PC-9 (cell line): ENCODE results near the gene COL25A1. TPM values are rescaled to one million over a fixed set of nuclear protein-coding genes. Genes with fewer than 3 reads are reported as not detected.

ENCODE experiments used
- BruUV-seq: library from RNA; stranded (reverse); fragments of 400-500 nt; replicated peaks from 2 replicates; lab custom pipeline; 2021; lab: Mats Ljungman, UMichigan
- CTCF ChIA-PET: fragments of 300-600 bp; sonication (Branson Sonifier 250); formaldehyde crosslinking; loops from one replicate; lab custom pipeline; 2022; ENCODE audit warnings: antibody characterized with exemption; lab: Charles Lee
- POLR2A ChIA-PET: fragments of 300-600 bp; sonication (Branson Sonifier 250); formaldehyde crosslinking; loops from one replicate; lab custom pipeline; 2022; ENCODE audit warnings: antibody characterized with exemption; ENCODE audit not compliant: unreplicated experiment; lab: Charles Lee
- DNase-seq, 2 experiments: peaks; one replicate each; pipeline versions ENCODE4 v3.0.0 to v3.0.0-alpha.2; 2015 to 2022; ENCODE audit warnings: mixed read lengths in 1 of 2
- H2AFZ ChIP-seq: fragments of 200-600 bp; sonication (generic); 2 replicates; pipeline ENCODE4 v1.8.1; 2017; ENCODE audit warnings: antibody characterized with exemption
- H3F3A ChIP-seq: fragments of 200-600 bp; sonication (generic); 2 replicates; pipeline ENCODE4 v1.8.1; 2017; ENCODE audit warnings: antibody characterized with exemption, mild to moderate bottlenecking, low read depth; ENCODE audit not compliant: insufficient read depth
- H3K27ac ChIP-seq: fragments of 200-600 bp; sonication (generic); 2 replicates; pipeline ENCODE4 v1.6.1; 2016; ENCODE audit warnings: mixed run types
- H3K27me3 ChIP-seq: fragments of 200-600 bp; sonication (generic); 2 replicates; pipeline ENCODE4 v1.6.1; 2016; ENCODE audit warnings: low read depth, mixed run types; ENCODE audit not compliant: insufficient read depth
- H3K36me3 ChIP-seq: fragments of 200-600 bp; sonication (generic); 2 replicates; pipeline ENCODE4 v1.6.1; 2016; ENCODE audit warnings: low read depth, mixed run types
- H3K4me1 ChIP-seq: fragments of 200-600 bp; sonication (generic); replicated peaks from 2 replicates; pipeline ENCODE4 v1.6.1; 2016; ENCODE audit warnings: mixed run types; ENCODE audit not compliant: insufficient read depth
- H3K4me2 ChIP-seq: fragments of 200-600 bp; sonication (generic); 2 replicates; pipeline ENCODE4 v1.6.1; 2017; ENCODE audit warnings: mixed run types
- H3K4me3 ChIP-seq: fragments of 200-600 bp; sonication (generic); 2 replicates; pipeline ENCODE4 v1.6.1; 2016; ENCODE audit warnings: mixed run types
- H3K79me2 ChIP-seq: fragments of 200-600 bp; sonication (generic); 2 replicates; pipeline ENCODE4 v1.6.1; 2017; ENCODE audit warnings: low read depth, mixed run types
- H3K9me2 ChIP-seq: fragments of 200-600 bp; sonication (generic); 2 replicates; pipeline ENCODE4 v1.8.1; 2017; ENCODE audit warnings: mild to moderate bottlenecking; ENCODE audit not compliant: insufficient read depth
- H3K9me3 ChIP-seq: fragments of 200-600 bp; sonication (generic); 2 replicates; pipeline ENCODE4 v1.8.1; 2016; ENCODE audit warnings: low read depth; ENCODE audit not compliant: insufficient read depth
- H4K20me1 ChIP-seq: fragments of 200-600 bp; sonication (generic); 2 replicates; pipeline ENCODE4 v1.8.1; 2017; ENCODE audit not compliant: insufficient read depth
- EZH2 ChIP-seq: fragments of 200-600 bp; sonication (generic); IDR thresholded peaks from 2 replicates; pipeline ENCODE4 v1.8.0; 2017; ENCODE audit warnings: antibody characterized with exemption, low read depth
- intact Hi-C: fragments of 100-400 bp; cut with micrococcal nuclease; formaldehyde crosslinking; loops from one replicate; pipeline ENCODE4 v1.10.0; 2022; ENCODE audit not compliant: unreplicated experiment
- total RNA-seq: library from RNA; stranded (reverse); gene quantifications from 2 replicates; pipeline ENCODE4 v1.2.3, GENCODE V29; 2021
- TF ChIP-seq, protein P1 (sequence below): fragments of 200-600 bp; sonication (generic); conservative IDR thresholded peaks from 2 replicates; pipeline ENCODE4 v1.6.1; 2017; ENCODE audit warnings: mixed run types, antibody characterized with exemption, mild to moderate bottlenecking, moderate library complexity

COL25A1 gene
- total RNA-seq, 1 experiment from 2014 or later = not detected

DNA sequence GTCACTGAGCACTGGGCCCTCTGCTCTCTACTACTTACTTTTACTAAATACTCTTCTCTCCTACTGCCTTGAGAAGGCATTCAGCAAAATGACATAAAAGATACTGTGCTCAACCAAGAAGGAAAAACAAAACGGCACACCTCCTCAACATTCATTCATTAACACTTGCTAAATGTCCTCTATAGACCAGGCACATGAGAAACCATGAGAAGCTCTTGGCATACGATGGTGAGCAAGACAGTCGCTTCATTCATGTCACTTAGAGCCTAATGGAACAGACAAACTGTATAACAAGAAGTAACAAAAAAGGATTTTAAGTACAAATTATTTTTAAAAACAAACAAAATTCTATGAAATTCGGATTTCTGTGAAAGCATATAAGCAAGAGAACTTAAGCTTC is 38.7 kb downstream of the COL25A1 start:
- POLR2A ChIA-PET = no interaction called here
- CTCF ChIA-PET = no interaction called here
- Histone ChIP-seq H3K4me1 (no peaks in the 10 kb centered on the region), H3K9me3 (no peaks in the 10 kb centered on the region), H3K27me3 (no peaks in the 10 kb centered on the region), H3K36me3 (no peaks in the 10 kb centered on the region), H3K79me2 (no peaks in the 10 kb centered on the region), H4K20me1 (no peaks in the 10 kb centered on the region), H3K27ac (no peak overlapping the region), H3K4me3 (no peak overlapping the region), H2AFZ (no peak overlapping the region), H3F3A (no peaks in the 10 kb centered on the region), H3K9me2 (no peaks in the 10 kb centered on the region), H3K4me2 (no peak overlapping the region)
- TF ChIP-seq, protein P1, sequence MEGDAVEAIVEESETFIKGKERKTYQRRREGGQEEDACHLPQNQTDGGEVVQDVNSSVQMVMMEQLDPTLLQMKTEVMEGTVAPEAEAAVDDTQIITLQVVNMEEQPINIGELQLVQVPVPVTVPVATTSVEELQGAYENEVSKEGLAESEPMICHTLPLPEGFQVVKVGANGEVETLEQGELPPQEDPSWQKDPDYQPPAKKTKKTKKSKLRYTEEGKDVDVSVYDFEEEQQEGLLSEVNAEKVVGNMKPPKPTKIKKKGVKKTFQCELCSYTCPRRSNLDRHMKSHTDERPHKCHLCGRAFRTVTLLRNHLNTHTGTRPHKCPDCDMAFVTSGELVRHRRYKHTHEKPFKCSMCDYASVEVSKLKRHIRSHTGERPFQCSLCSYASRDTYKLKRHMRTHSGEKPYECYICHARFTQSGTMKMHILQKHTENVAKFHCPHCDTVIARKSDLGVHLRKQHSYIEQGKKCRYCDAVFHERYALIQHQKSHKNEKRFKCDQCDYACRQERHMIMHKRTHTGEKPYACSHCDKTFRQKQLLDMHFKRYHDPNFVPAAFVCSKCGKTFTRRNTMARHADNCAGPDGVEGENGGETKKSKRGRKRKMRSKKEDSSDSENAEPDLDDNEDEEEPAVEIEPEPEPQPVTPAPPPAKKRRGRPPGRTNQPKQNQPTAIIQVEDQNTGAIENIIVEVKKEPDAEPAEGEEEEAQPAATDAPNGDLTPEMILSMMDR = no peak
- no peak for TF ChIP-seq EZH2
- BruUV-seq = no TSS peak
- intact Hi-C loops = no loop called here
- DNase-seq = no peak

- Histone ChIP-seq H3K4me2 (no peak overlapping the region), H3K4me3 (no peak overlapping the region), H3K4me1 (no peaks in the 10 kb centered on the region), H3K79me2 (no peaks in the 10 kb centered on the region), H2AFZ (no peak overlapping the region), H3K27me3 (no peaks in the 10 kb centered on the region), H4K20me1 (no peaks in the 10 kb centered on the region), H3K9me3 (no peaks in the 10 kb centered on the region), H3F3A (no peaks in the 10 kb centered on the region), H3K27ac (no peak overlapping the region), H3K36me3 (no peaks in the 10 kb centered on the region), H3K9me2 (no peaks in the 10 kb centered on the region)
- intact Hi-C loops = no loop called here
- CTCF ChIA-PET = no interaction called here
- no TSS peak for BruUV-seq
- no peak for DNase-seq
- POLR2A ChIA-PET = no interaction called here
- TF ChIP-seq EZH2 = no peak
- TF ChIP-seq, protein P1 = no peak
Observed at GRCh38 chr4:109256818-109257217, 45.6 kb downstream of the COL25A1 start.

- no TSS peak for BruUV-seq
- Histone ChIP-seq H2AFZ (no peak overlapping the region), H3K9me2 (no peaks in the 10 kb centered on the region), H3K4me2 (no peak overlapping the region), H3K27ac (no peak overlapping the region), H4K20me1 (no peaks in the 10 kb centered on the region), H3K4me1 (no peaks in the 10 kb centered on the region), H3K9me3 (no peaks in the 10 kb centered on the region), H3K27me3 (no peaks in the 10 kb centered on the region), H3K79me2 (no peaks in the 10 kb centered on the region), H3K4me3 (no peak overlapping the region), H3K36me3 (no peaks in the 10 kb centered on the region), H3F3A (no peaks in the 10 kb centered on the region)
- intact Hi-C loops = no loop called here
- POLR2A ChIA-PET = no interaction called here
- DNase-seq = no peak
- CTCF ChIA-PET = no interaction called here
- no peak for TF ChIP-seq EZH2
- TF ChIP-seq, protein P1 = no peak
Observed at GRCh38 chr4:109254845-109255244, 47.6 kb downstream of the COL25A1 start.
